Activated CD4-positive, alpha-beta T cell treated with anti-CD3 and anti-CD28 coated beads for 36 hours (primary cell): ENCODE results near the gene NTHL1. TPM values are rescaled to one million over a fixed set of nuclear protein-coding genes. Genes with fewer than 3 reads are reported as not detected.

Source experiments
- ATAC-seq: fragments of 200-7000 bp; cut with Tn5 transposase; one replicate; pipeline ENCODE4 v1.10.0; 2021; ENCODE audit warnings: mild to moderate bottlenecking, moderate library complexity
- CTCF ChIA-PET: fragments of 350-600 bp; sonication (Branson Sonifier 250); formaldehyde crosslinking; loops from one replicate; lab custom pipeline; 2021; ENCODE audit warnings: antibody characterized with exemption; lab: Charles Lee
- POLR2A ChIA-PET: fragments of 350-600 bp; sonication (Branson Sonifier 250); formaldehyde crosslinking; loops from one replicate; lab custom pipeline; 2021; ENCODE audit warnings: antibody characterized with exemption, inconsistent platforms; lab: Charles Lee
- DNase-seq: peaks from one replicate; pipeline ENCODE4 v3.0.0-alpha.2; 2020
- H3K27ac Mint-ChIP-seq: one replicate; pipeline ENCODE4 v1.8.0; 2021; ENCODE audit warnings: mixed read lengths
- H3K27me3 Mint-ChIP-seq: one replicate; pipeline ENCODE4 v1.8.0; 2021; ENCODE audit warnings: mixed read lengths
- H3K36me3 Mint-ChIP-seq: one replicate; pipeline ENCODE4 v1.8.0; 2021; ENCODE audit warnings: low read depth, mixed read lengths
- H3K4me1 Mint-ChIP-seq: one replicate; pipeline ENCODE4 v1.8.0; 2021; ENCODE audit warnings: mixed read lengths
- H3K4me3 Mint-ChIP-seq: one replicate; pipeline ENCODE4 v1.8.0; 2021; ENCODE audit warnings: mild to moderate bottlenecking, moderate library complexity, mixed read lengths
- H3K9me3 Mint-ChIP-seq: one replicate; pipeline ENCODE4 v1.8.0; 2021; ENCODE audit warnings: low read depth, mixed read lengths
- intact Hi-C, 2 experiments: fragments of 100-400 bp; cut with DNase I in 1 of 2; cut with micrococcal nuclease in 1 of 2; formaldehyde crosslinking; loops; one replicate each; pipeline versions ENCODE4 v1.14.2 to v1.15.1; 2022 to 2024; cut with DNase I, micrococcal nuclease
- total RNA-seq, 2 experiments: library from RNA; stranded (reverse); gene quantifications; one replicate each; pipeline ENCODE4 v1.2.3, GENCODE V29; 2021

Gene NTHL1
- total RNA-seq, result 10 to 100 TPM; 22.6 to 26.1 TPM

DNA sequence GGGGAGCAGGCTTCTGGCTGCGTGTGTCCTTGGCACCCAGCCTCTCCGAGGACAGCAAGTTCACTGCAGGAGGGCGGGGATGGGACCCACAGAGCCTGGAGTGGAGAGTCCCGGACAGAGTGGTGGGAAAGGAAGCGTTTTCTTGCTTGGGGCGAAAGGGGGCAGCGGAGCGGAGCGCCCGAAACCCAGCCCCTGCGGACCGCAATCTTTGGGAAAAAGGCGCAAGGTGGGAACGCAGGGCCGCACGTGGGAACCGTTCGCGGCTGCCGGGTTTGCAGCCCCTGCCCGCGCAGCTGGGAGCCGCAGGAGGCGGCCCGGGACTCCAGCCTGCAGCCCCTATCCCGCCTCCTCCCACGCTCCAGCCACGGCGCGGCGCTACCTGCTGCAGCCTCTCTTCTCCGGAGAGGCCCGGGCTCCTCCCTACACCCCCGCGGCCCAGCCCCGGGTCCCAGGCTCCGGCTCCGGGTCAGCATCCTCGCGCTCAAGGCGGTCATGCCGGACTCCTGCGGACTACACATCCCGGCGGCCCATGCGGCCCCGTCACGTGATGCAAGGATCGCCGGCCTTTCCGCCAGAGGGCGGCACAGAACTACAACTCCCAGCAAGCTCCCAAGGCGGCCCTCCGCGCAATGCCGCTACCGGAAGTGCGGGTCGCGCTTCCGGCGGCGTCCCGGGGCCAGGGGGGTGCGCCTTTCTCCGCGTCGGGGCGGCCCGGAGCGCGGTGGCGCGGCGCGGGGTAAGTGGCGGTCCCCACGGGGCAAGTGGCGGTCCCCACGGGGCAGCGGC, at the start of gene NTHL1, which contains the start of gene TSC2:
TSS of gene NTHL1 (minus strand) at position 505 of the 786 bp plus-strand sequence. CDS start at position 494, 11 bp downstream.
TSS of gene TSC2 (plus strand) at position 656 of the 786 bp plus-strand sequence. CDS start 631 bp downstream, outside the sequence.
- ATAC-seq, result peak; percentile 97
- Mint-ChIP-seq H3K4me1 (peaks cover 18% of the 10 kb centered on the region), H3K4me3 (peak within 1 kb of the TSS; percentile 89), H3K27ac (peak within 1 kb of the TSS; percentile 85), H3K27me3 (no peaks in the 10 kb centered on the region), H3K9me3 (no peaks in the 10 kb centered on the region), H3K36me3 (peaks cover 1% of the 10 kb centered on the region)
- ChIA-PET CTCF (interaction anchor here (0.6 to 1.9 kb wide), 12 partner anchors 18 to 569 kb away, joined by 3 to 8 read pairs (median 4); partner anchors contain the start of genes PKD1, RPS2 and TRAF7), POLR2A (interaction anchor here (0.6 to 1.5 kb wide), 3 partner anchors 83 to 205 kb away, joined by 8 to 12 read pairs (median 8); partner anchors contain the start of genes RPS2 and TRAF7)
- peak; percentile 97 for DNase-seq
- intact Hi-C loops, result loop anchor here in 1 of 2 experiments (1.0 to 5.0 kb wide), 19 partner anchors 24 to 977 kb away; partner anchors contain the start of genes ABCA3, ATP6V0C, CCNF and E4F1

DNA sequence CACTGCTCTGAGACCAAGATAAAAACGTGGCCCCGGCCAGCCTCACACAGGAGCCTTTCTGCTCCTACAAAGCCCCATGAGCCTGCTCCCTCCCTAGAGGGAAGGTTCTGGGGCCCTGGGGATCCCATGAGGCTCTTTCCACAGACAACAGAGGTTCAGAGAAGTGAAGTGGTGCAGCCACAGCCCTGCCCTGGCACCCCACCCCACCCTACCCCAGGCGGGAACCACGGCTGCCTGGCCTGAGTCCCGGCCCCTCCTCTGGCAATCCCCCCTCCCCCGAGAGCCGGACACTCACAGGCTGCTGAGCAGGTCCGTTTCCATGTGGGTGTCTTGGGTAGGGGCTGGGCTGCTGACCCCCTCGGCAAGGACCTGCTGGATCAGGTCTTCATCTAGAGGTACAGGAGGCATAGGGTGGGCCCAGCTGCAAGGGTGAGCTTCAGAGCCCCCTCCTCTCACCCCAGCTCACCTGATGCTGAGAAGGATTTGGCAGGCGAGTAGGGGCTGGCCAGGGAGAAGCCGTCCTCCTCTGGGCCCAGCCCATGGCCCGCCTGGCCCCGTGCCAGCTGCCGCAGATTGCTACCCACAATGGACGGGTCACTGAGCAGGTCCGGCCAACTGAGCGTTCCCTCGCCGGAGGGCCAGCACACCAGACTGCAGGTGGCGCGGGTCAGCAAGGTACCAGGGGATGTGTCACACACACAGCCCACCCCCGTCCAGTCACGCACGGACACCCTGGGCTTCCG, 49.4 kb upstream of the NTHL1 start:
- H3K36me3 Mint-ChIP-seq, result peaks cover 6% of the 10 kb centered on the region
- H3K9me3 Mint-ChIP-seq, result no peaks in the 10 kb centered on the region
- intact Hi-C loops, result no loop called here
- POLR2A ChIA-PET, result no interaction called here
- H3K27ac Mint-ChIP-seq, result no peak overlapping the region
- H3K4me3 Mint-ChIP-seq, result no peak overlapping the region
- ATAC-seq (no peak), DNase-seq (no peak)
- no peaks in the 10 kb centered on the region for H3K4me1 Mint-ChIP-seq
- H3K27me3 Mint-ChIP-seq, result no peaks in the 10 kb centered on the region
- CTCF ChIA-PET, result no interaction called here

DNA sequence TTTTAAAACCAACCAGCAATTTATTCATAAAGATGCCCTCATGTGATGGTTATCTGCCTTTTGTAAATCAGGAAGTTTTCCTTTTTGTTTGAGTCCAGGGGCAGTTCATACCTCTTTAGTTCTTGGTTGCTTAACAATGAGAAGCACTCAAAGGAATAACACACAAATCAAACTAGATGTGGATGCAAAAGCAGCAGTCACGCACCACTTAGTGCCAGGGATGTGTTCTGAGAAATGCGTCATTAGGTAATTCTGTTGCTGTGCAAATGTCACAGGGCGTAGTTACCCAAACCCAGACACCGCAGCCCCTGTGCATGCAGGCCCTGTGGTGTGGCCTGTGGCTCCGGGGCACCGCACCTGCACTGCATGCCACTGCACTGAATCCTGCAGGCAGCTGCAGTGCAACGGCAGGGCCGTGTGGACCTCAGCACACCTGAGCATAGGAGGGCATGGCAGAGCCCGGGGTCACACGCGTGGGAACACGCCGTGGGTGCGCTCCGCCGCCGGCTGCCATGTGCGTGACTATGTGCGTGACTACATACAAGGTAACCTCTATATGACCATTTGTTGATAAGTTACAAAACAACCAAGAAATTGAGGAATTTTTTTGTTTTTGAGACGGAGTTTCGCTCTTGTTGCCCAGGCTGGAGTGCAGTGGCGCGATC, 48.4 kb upstream of the NTHL1 start:
- no peak overlapping the region for H3K27ac Mint-ChIP-seq
- intact Hi-C loops, result no loop called here
- no peak overlapping the region for H3K4me3 Mint-ChIP-seq
- H3K36me3 Mint-ChIP-seq, result peaks cover 6% of the 10 kb centered on the region
- H3K27me3 Mint-ChIP-seq, result no peaks in the 10 kb centered on the region
- ChIA-PET POLR2A (no interaction called here), CTCF (no interaction called here)
- no peak for ATAC-seq
- H3K9me3 Mint-ChIP-seq, result no peaks in the 10 kb centered on the region
- no peaks in the 10 kb centered on the region for H3K4me1 Mint-ChIP-seq
- DNase-seq, result no peak

DNA sequence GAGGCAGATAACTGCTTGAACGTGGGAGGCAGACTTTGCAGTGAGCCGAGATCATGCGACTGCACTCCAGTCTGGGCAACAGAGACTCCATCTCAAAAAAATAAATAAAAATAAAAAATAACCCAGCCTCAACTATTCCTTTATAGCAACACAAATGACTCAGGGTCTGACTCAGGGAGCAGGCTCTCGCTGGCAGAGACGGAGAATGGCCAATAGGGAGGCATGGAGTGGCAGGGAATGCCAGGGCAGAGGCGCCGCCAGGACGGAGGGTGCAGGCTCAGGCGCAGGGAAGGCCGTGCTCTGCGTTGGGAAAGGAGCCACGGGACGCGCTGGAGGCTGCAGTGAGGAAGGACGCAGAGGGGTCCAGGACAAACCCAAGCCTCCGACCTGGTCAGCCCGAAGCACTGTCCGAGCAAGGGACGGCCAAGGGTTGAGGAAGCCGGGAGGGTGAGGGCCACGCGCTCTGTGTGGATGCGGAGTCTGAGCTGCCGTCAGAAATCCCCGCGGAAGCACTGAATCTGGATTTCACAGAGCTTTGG, 47.8 kb upstream of the NTHL1 start:
- no peaks in the 10 kb centered on the region for H3K27me3 Mint-ChIP-seq
- H3K36me3 Mint-ChIP-seq, result peaks cover 8% of the 10 kb centered on the region
- CTCF ChIA-PET, result no interaction called here
- no peaks in the 10 kb centered on the region for H3K4me1 Mint-ChIP-seq
- H3K4me3 Mint-ChIP-seq, result no peak overlapping the region
- no peaks in the 10 kb centered on the region for H3K9me3 Mint-ChIP-seq
- no peak for ATAC-seq
- intact Hi-C loops, result no loop called here
- DNase-seq, result no peak
- POLR2A ChIA-PET, result no interaction called here
- no peak overlapping the region for H3K27ac Mint-ChIP-seq

DNA sequence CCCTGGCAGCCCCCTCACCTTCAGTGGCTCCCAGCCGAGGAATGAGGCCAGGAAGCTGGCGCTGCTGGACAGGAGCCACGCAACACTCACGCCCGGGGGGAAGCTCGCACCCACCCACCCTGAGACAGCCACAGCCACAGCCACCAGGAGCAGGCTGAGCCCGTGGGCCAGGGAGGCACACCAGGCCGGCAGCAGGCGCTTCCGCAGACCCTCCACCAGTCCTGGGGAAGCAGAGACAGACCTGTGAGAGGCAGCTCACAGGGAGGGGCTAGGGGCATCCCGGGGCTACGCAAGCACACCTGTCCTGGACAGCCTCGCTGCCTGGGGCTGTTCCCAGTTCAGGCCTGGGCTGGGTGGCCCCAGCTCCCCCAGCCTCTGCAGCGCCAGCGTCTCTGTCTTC, 46.2 kb upstream of the NTHL1 start:
- intact Hi-C loops, result no loop called here
- no peak for DNase-seq
- ATAC-seq, result no peak
- Mint-ChIP-seq H3K27me3 (no peaks in the 10 kb centered on the region), H3K9me3 (no peaks in the 10 kb centered on the region), H3K36me3 (peaks cover 9% of the 10 kb centered on the region), H3K4me3 (no peak overlapping the region), H3K4me1 (no peaks in the 10 kb centered on the region), H3K27ac (no peak overlapping the region)
- ChIA-PET CTCF (no interaction called here), POLR2A (no interaction called here)

DNA sequence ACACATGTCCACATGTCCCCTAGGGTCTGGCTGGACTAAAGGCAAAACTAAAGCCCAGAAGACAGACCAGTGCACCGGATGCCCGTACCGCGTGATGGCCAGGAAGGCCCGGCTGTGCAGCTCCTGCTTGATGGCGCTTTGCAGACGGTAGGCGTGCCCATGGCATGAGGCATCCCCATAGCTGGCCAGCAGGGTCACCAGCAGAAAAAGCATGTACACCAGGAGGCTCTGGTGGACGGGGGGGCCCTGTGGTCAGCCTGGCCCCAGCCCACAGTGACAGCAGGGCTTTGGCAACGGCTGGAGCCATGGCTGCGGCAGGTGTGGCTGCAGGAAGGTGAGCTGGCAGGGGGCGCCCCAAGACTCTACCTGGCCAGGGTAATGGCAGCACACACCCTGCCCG, 45.2 kb upstream of the NTHL1 start:
- no peaks in the 10 kb centered on the region for H3K9me3 Mint-ChIP-seq
- CTCF ChIA-PET, result no interaction called here
- POLR2A ChIA-PET, result no interaction called here
- peaks cover 9% of the 10 kb centered on the region for H3K36me3 Mint-ChIP-seq
- H3K4me3 Mint-ChIP-seq, result no peak overlapping the region
- DNase-seq (no peak), ATAC-seq (no peak)
- intact Hi-C loops, result no loop called here
- H3K4me1 Mint-ChIP-seq, result no peaks in the 10 kb centered on the region
- no peaks in the 10 kb centered on the region for H3K27me3 Mint-ChIP-seq
- H3K27ac Mint-ChIP-seq, result no peak overlapping the region

DNA sequence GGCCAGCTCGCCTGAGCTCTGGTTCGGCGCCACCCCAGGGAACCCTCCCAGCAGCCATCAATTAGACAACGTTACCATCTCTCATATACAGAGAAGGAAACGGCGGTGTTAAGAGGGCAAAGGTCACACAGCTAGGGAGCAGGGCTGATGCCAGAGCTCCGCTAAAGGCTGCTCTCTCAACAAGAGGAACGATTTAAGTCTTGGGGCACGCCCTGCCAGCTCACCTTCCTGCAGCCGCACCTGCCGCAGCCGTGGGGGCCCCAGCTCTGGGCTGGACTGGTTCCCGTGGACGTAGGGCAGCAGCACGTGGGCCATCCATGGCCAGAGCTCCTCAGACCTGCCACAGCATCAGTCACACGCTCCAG, 44.6 kb upstream of the NTHL1 start:
- ChIA-PET CTCF (no interaction called here), POLR2A (no interaction called here)
- Mint-ChIP-seq H3K4me1 (no peaks in the 10 kb centered on the region), H3K9me3 (no peaks in the 10 kb centered on the region), H3K36me3 (peaks cover 9% of the 10 kb centered on the region), H3K4me3 (no peak overlapping the region), H3K27ac (no peak overlapping the region), H3K27me3 (no peaks in the 10 kb centered on the region)
- intact Hi-C loops, result no loop called here
- DNase-seq (no peak), ATAC-seq (no peak)

DNA sequence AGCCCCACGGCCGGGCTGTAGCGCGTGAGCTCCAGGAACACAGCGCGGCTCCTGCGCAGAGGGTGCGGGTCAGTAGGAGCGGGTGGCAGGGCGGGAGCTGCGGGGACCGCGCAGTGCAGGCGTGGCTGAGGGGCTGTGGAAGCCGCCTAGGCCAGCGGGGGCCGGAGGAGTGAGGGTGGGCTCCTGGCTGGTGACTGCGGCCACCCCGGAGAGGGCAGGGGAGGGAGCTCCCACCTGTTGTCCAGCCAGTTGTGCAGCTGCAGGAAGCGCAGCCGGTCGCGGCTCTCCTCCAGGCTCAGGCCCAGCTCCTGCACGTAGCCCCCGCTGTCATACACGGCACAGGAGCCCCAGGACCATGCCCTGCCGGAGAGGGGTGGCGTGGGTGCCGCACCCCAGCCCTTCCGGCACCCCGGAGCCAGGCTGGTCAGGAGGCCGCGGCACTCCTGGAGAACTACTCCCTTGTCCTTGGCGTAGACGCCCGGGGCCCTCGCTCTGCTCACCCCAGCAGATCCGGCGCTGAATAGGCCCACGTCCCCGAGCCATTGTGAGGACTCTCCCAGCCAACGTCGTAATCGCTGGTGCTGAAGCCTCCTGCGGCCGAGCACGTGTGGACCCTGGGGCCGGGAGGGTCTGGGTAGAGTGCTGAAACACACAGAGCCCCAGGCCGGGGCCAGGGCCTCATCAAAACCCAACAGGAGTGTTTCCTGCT, 44.1 kb upstream of the NTHL1 start:
- no peak for ATAC-seq
- intact Hi-C loops, result no loop called here
- no peak overlapping the region for H3K27ac Mint-ChIP-seq
- ChIA-PET POLR2A (no interaction called here), CTCF (no interaction called here)
- H3K4me3 Mint-ChIP-seq, result no peak overlapping the region
- peaks cover 6% of the 10 kb centered on the region for H3K36me3 Mint-ChIP-seq
- H3K27me3 Mint-ChIP-seq, result no peaks in the 10 kb centered on the region
- DNase-seq, result no peak
- no peaks in the 10 kb centered on the region for H3K9me3 Mint-ChIP-seq
- no peaks in the 10 kb centered on the region for H3K4me1 Mint-ChIP-seq

DNA sequence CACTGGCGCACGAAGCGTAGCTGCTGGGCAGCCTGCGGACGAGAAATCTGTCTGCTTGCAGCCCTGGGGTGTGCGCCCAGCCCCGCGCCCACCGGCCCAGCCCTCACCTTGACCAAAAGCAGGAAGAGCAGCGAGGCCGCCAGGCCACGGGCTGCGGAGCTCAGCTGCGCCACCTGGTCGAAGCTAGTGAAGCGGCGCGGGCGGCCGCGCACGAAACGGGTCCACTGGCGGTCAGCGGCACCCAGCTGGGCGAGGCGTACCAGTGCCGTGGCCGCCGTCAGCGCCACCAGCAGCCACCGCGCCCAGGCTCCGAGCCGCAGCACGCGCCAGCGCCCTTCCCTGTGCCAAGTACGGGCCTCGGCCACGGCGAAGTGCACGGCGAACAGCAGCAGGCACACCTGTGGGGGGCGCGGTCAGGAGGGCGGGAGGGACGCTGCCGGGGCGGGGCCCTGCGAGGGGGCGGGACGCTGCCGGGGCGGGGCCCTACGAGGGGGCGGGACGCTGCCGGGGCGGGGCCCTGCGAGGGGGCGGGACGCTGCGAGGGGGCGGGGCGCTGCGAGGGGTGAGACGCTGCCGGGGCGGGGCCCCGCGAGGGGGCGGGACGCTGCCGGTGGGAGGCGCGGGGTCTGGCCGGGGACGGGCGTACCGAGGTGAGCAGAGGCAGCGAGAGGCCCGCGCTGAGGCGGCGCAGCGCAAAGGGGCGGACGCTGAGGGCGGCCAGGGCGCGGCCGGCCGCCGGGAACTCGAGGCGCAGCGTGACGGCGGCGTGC, 43.3 kb upstream of the NTHL1 start:
- peak; percentile 31 for DNase-seq
- H3K36me3 Mint-ChIP-seq, result peaks cover 6% of the 10 kb centered on the region
- H3K4me1 Mint-ChIP-seq, result no peaks in the 10 kb centered on the region
- ATAC-seq, result peak; percentile 38
- H3K4me3 Mint-ChIP-seq, result no peak overlapping the region
- H3K27ac Mint-ChIP-seq, result no peak overlapping the region
- no peaks in the 10 kb centered on the region for H3K9me3 Mint-ChIP-seq
- ChIA-PET CTCF (no interaction called here), POLR2A (no interaction called here)
- intact Hi-C loops, result no loop called here
- H3K27me3 Mint-ChIP-seq, result no peaks in the 10 kb centered on the region

DNA sequence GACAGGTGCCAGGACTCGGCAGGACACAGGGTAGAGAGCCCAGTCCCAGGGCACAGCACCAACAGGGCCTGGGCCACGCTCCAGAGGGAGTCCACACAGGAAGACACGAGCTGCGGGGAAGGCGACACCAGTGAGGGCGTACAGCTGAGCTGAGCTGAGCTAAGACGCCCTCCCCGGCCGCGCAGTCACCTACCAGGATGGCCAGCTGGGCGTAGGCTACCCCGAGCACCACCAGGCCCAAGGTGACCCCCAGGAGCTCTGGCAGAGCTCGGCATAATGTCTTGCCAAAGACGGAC, 42.8 kb upstream of the NTHL1 start:
- POLR2A ChIA-PET, result no interaction called here
- H3K4me3 Mint-ChIP-seq, result no peak overlapping the region

More for the DNA sequence above, 42.8 kb upstream of the NTHL1 start:
- intact Hi-C loops, result no loop called here
- DNase-seq (no peak), ATAC-seq (no peak)
- peaks cover 6% of the 10 kb centered on the region for H3K36me3 Mint-ChIP-seq
- H3K27me3 Mint-ChIP-seq, result no peaks in the 10 kb centered on the region
- H3K27ac Mint-ChIP-seq, result no peak overlapping the region
- CTCF ChIA-PET, result no interaction called here
- no peaks in the 10 kb centered on the region for H3K4me1 Mint-ChIP-seq
- H3K9me3 Mint-ChIP-seq, result no peaks in the 10 kb centered on the region
